ENCODE data around the gene PARD3B. TPM values are rescaled to one million over a fixed set of nuclear protein-coding genes. Genes with fewer than 3 reads are reported as not detected.

The PARD3B gene
- total and polyA plus RNA-seq, 2 of the 8 experiments (the other 6 are each of a cell fraction or from before 2014, with no cell fraction given): 1.2 to 5.7 TPM

DNA sequence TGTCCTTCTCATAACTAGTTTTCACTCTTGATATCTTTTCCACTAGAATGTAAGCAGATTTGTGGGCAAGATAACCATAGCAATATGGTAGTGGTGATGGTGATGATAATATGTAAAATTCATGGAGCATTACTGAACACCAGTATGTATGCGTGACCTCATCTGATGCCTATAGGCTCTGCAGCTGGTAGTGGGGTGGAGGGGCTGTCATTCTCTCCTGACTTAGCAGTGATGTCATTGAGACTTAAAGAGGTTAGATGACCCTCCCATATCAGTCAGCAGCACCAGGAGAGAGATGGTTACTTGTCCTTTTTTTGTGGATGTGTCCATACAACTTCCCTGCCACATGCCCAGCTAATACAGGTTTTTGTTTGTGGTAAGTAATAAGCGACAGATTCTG is 27.9 kb downstream of the PARD3B start:
- no peak overlapping the region for H4K8ac ChIP-seq (ENCODE audit: extremely low read depth, insufficient read depth, low read length)
- no peaks in the 10 kb centered on the region for H4K20me1 ChIP-seq (replicated peaks in 1 of 2; ENCODE audit: control insufficient read depth in 1 of 2, insufficient read depth in 2 of 2, low read length in 2 of 2)
- no peak overlapping the region for H2AFZ ChIP-seq (ENCODE audit: low read length)
- H3K4me3 ChIP-seq (ENCODE audit: extremely low read depth in 1 of 4, insufficient read depth in 2 of 4, low read depth in 3 of 4, low read length in 4 of 4): no peak overlapping the region
- DNase-seq (ENCODE audit: low read depth in 1 of 2, low spot score in 2 of 2) (no peak), FAIRE-seq (no peak)
- H2BK12ac ChIP-seq (ENCODE audit: low read depth, low read length): no peak overlapping the region
- H2BK20ac ChIP-seq (ENCODE audit: low read length): no peak overlapping the region
- H2BK15ac ChIP-seq (ENCODE audit: low read length): no peak overlapping the region
- no peaks in the 10 kb centered on the region for H3K36me3 ChIP-seq (ENCODE audit: control insufficient read depth in 2 of 4, insufficient read depth in 4 of 4, low read length in 3 of 4)
- no peak overlapping the region for H3K9ac ChIP-seq (replicated peaks in 1 of 4; ENCODE audit: extremely low read depth in 1 of 4, low read depth in 3 of 4, low read length in 3 of 4)
- no peak overlapping the region for H2AK5ac ChIP-seq (ENCODE audit: low read depth, low read length)
- no peak overlapping the region for H3K23ac ChIP-seq (ENCODE audit: insufficient read length)
- no peak overlapping the region for H2BK5ac ChIP-seq (ENCODE audit: low read depth, low read length)
- H3K4me2 ChIP-seq (ENCODE audit: insufficient read depth in 1 of 2, low read depth in 2 of 2, low read length in 2 of 2): no peak overlapping the region
- TF ChIP-seq, protein P1, sequence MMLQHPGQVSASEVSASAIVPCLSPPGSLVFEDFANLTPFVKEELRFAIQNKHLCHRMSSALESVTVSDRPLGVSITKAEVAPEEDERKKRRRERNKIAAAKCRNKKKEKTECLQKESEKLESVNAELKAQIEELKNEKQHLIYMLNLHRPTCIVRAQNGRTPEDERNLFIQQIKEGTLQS (IDR thresholded peaks at IDR 0.05; ENCODE audit: insufficient read depth, low read depth, low read length): no peak
- TF ChIP-seq HDAC6 (IDR thresholded peaks at IDR 0.05; ENCODE audit: low read depth, low read length): no peak
- H3K79me2 ChIP-seq (ENCODE audit: control insufficient read depth in 1 of 2, insufficient read depth in 2 of 2, low read length in 2 of 2): no peaks in the 10 kb centered on the region
- no peaks in the 10 kb centered on the region for H3K27me3 ChIP-seq (replicated peaks in 1 of 4; ENCODE audit: control insufficient read depth in 3 of 4, extremely low read depth in 1 of 4, insufficient read depth in 3 of 4, low read length in 3 of 4)
- no peaks in the 10 kb centered on the region for H3K79me1 ChIP-seq (ENCODE audit: low read depth, low read length)
- ChIA-PET POLR2A (ENCODE audit: partially characterized antibody) (no interaction called here), CTCF (ENCODE audit: partially characterized antibody) (interaction anchor here (1.0 to 2.3 kb wide), 3 partner anchors 13 to 312 kb away, joined by 3 to 7 read pairs (median 4); no protein-coding TSS in a partner anchor)
- no peak overlapping the region for H2BK120ac ChIP-seq (replicated peaks; ENCODE audit: low read depth, low read length)
- no peak overlapping the region for H4K91ac ChIP-seq (replicated peaks; ENCODE audit: insufficient read length, low read length)
- H3K14ac ChIP-seq (ENCODE audit: insufficient read length): no peak overlapping the region
- no peak overlapping the region for H3K27ac ChIP-seq (ENCODE audit: low read depth, low read length)
- no peaks in the 10 kb centered on the region for H3K23me2 ChIP-seq (ENCODE audit: low read depth, low read length)
- no peak overlapping the region for H3K4ac ChIP-seq (replicated peaks; ENCODE audit: insufficient read length, low read depth, low read length)
- no peaks in the 10 kb centered on the region for H3K4me1 ChIP-seq (replicated peaks in 1 of 4; ENCODE audit: control insufficient read depth in 3 of 4, insufficient read depth in 4 of 4, low read length in 3 of 4)
- H3K9me3 ChIP-seq (ENCODE audit: insufficient read depth in 2 of 2, low read depth in 1 of 2, low read length in 1 of 2): no peaks in the 10 kb centered on the region
- 89% methylated on average over 2 of the region's 2 CpGs; no CpG with 5 or more reads in 1 of the 2 experiments for WGBS, 2 experiments (ENCODE audit: extremely low coverage in 1 of 2, insufficient coverage in 1 of 2, insufficient read length in 1 of 2, insufficient replicate concordance in 2 of 2, low coverage in 1 of 2, low lambda C conversion rate in 2 of 2, missing lambda C conversion rate in 1 of 2)
- no peak overlapping the region for H3K18ac ChIP-seq (ENCODE audit: extremely low read depth, low read length)
- no peak overlapping the region for H3K56ac ChIP-seq (replicated peaks; ENCODE audit: insufficient read length, low read depth, low read length)
- no peak overlapping the region for H4K5ac ChIP-seq (ENCODE audit: insufficient read length, low read depth, low read length)

All from H1 (cell line).